ENCODE measurements around the gene AFDN. TPM values are rescaled to one million over a fixed set of nuclear protein-coding genes. Genes with fewer than 3 reads are reported as not detected.

The AFDN gene
- total and polyA plus RNA-seq, 8 donors = 137 to 422 (median 284) TPM

GRCh38 chr6:167993169-167993568 lies 166.5 kb downstream of the AFDN start:
- no peaks in the 10 kb centered on the region for H3K36me3 ChIP-seq
- H3K4me1 ChIP-seq = no peaks in the 10 kb centered on the region
- no peaks in the 10 kb centered on the region for H3K27me3 ChIP-seq
- ATAC-seq (no peak), DNase-seq (no peak)
- TF ChIP-seq CTCF (IDR thresholded peaks at IDR 0.05) = no peak
- H3K9me3 ChIP-seq = peaks cover 0 to 7% of the 10 kb centered on the region in 2 donors
- intact Hi-C loops (cut with DNase I) = no loop called here
- H3K27ac ChIP-seq = no peak overlapping the region
- no peak overlapping the region for H3K4me3 ChIP-seq

- TF ChIP-seq CTCF (IDR thresholded peaks at IDR 0.05) = no peak
Observed at GRCh38 chr6:167993831-167994230, 167.1 kb downstream of the AFDN start.

GRCh38 chr6:167995302-167995701 lies 168.6 kb downstream of the AFDN start:
- intact Hi-C loops (cut with DNase I) = no loop called here
- no peak for ATAC-seq
- Histone ChIP-seq H3K9me3 (no peaks in the 10 kb centered on the region), H3K36me3 (no peaks in the 10 kb centered on the region), H3K27ac (no peak overlapping the region), H3K27me3 (no peaks in the 10 kb centered on the region), H3K4me1 (no peaks in the 10 kb centered on the region), H3K4me3 (no peak overlapping the region)
- no peak for TF ChIP-seq CTCF (IDR thresholded peaks at IDR 0.05)
- DNase-seq = no peak

More at GRCh38 chr6:167993831-167994230, 167.1 kb downstream of the AFDN start:
- ATAC-seq (no peak), DNase-seq (no peak)
- Histone ChIP-seq H3K4me3 (no peak overlapping the region), H3K27ac (no peak overlapping the region), H3K36me3 (no peaks in the 10 kb centered on the region), H3K27me3 (no peaks in the 10 kb centered on the region), H3K9me3 (peaks cover 0 to 7% of the 10 kb centered on the region in 2 donors), H3K4me1 (no peaks in the 10 kb centered on the region)
- intact Hi-C loops (cut with DNase I) = no loop called here

- ATAC-seq = no peak
- H3K9me3 ChIP-seq = no peaks in the 10 kb centered on the region
- H3K36me3 ChIP-seq = no peaks in the 10 kb centered on the region
- H3K27ac ChIP-seq = no peak overlapping the region
- DNase-seq = no peak
- H3K27me3 ChIP-seq = no peaks in the 10 kb centered on the region
- H3K4me1 ChIP-seq = no peaks in the 10 kb centered on the region
- no peak overlapping the region for H3K4me3 ChIP-seq
- intact Hi-C loops (cut with DNase I) = no loop called here
- TF ChIP-seq CTCF (IDR thresholded peaks at IDR 0.05) = no peak
Observed at GRCh38 chr6:167995731-167996151, 169.0 kb downstream of the AFDN start.

GRCh38 chr6:167996424-167997199 lies 169.9 kb downstream of the AFDN start:
- Histone ChIP-seq H3K27ac (no peak overlapping the region), H3K9me3 (no peaks in the 10 kb centered on the region), H3K4me1 (no peaks in the 10 kb centered on the region), H3K4me3 (no peak overlapping the region), H3K36me3 (no peaks in the 10 kb centered on the region), H3K27me3 (no peaks in the 10 kb centered on the region)
- intact Hi-C loops (cut with DNase I) = no loop called here
- TF ChIP-seq CTCF (IDR thresholded peaks at IDR 0.05) = no peak
- ATAC-seq (no peak), DNase-seq (no peak)
